Stomach (tissue), 4 donors: ENCODE data around the gene R3HDM1.

ENCODE experiments used
- CTCF ChIP-seq, 7 experiments: fragments of 450-650 bp in 4 of 7; fragments of 200-600 bp in 3 of 7; sonication (generic) in 3 of 7; IDR thresholded peaks; one replicate each; pipeline ENCODE4 v1.5.1; 2016 to 2019; ENCODE audit warnings: antibody characterized with exemption in 7 of 7, control low read depth in 2 of 7, mild to moderate bottlenecking in 1 of 7
- EP300 ChIP-seq: sonication (generic); formaldehyde crosslinking; IDR thresholded peaks from one replicate; pipeline ENCODE4 v1.6.1; 2017; ENCODE audit warnings: antibody characterized with exemption
- POLR2A ChIP-seq, 4 donors: fragments of 450-650 bp; IDR thresholded peaks; one replicate each; pipeline ENCODE4 v1.6.1; 2016; ENCODE audit warnings: antibody characterized with exemption in 4 of 4, control low read depth in 2 of 4, mild to moderate bottlenecking in 1 of 4, moderate library complexity in 1 of 4
- POLR2AphosphoS5 ChIP-seq, 3 donors: sonication (generic); formaldehyde crosslinking; IDR thresholded peaks; one replicate each; pipeline ENCODE4 v1.6.1; 2016; ENCODE audit warnings: antibody characterized with exemption in 3 of 3

- TF ChIP-seq CTCF (IDR thresholded peaks at IDR 0.05) (no peak), POLR2A (IDR thresholded peaks at IDR 0.05) (no peak), POLR2AphosphoS5 (IDR thresholded peaks at IDR 0.05) (no peak), EP300 (no peak)
These were observed 26.5 kb upstream of the R3HDM1 start for GRCh38 chr2:135504811-135505210.
